Keratinocyte (primary cell): Measurements from ENCODE around the gene NLGN1. TPM values are rescaled to one million over a fixed set of nuclear protein-coding genes. Genes with fewer than 3 reads are reported as not detected.

ENCODE experiments used
- DNase-seq: peaks from one replicate; pipeline ENCODE4 v3.0.0-alpha.2; 2011; ENCODE audit warnings: low read depth, missing footprints, low spot score
- FAIRE-seq: peaks from 2 replicates; lab custom pipeline; 2011; peaks lifted over from hg19 to GRCh38; lab: Jason Lieb, UNC
- H2AFZ ChIP-seq: 2 replicates; pipeline ENCODE4 v1.6.0; 2012; ENCODE audit warnings: low read length, control low read depth, inconsistent platforms; ENCODE audit not compliant: control insufficient read depth
- H3K27ac ChIP-seq: 2 replicates; pipeline ENCODE4 v1.5.1; 2011; ENCODE audit warnings: low read length; ENCODE audit not compliant: control insufficient read depth, insufficient read depth
- H3K27me3 ChIP-seq: 3 replicates; pipeline ENCODE4 v1.6.0; 2011; ENCODE audit warnings: low read length; ENCODE audit not compliant: control insufficient read depth, insufficient read depth; ENCODE audit errors: extremely low read depth
- H3K36me3 ChIP-seq, 2 experiments: 2 replicates in 1 of 2; 3 replicates in 1 of 2; pipeline ENCODE4 v1.5.1; 2011; ENCODE audit warnings: low read length in 2 of 2, mild to moderate bottlenecking in 1 of 2; ENCODE audit not compliant: control insufficient read depth in 2 of 2, insufficient read depth in 2 of 2; ENCODE audit errors: extremely low read depth in 1 of 2
- H3K4me1 ChIP-seq: 3 replicates; pipeline ENCODE4 v1.5.1; 2011; ENCODE audit warnings: low read length; ENCODE audit not compliant: control insufficient read depth, insufficient read depth; ENCODE audit errors: extremely low read depth
- H3K4me2 ChIP-seq: 3 replicates; pipeline ENCODE4 v1.6.0; 2011; ENCODE audit warnings: low read depth, low read length; ENCODE audit not compliant: control insufficient read depth, insufficient read depth; ENCODE audit errors: extremely low read depth
- H3K4me3 ChIP-seq, 3 experiments: fragments of 200-600 bp in 1 of 3; sonication (generic) in 1 of 3; 2 replicates in 2 of 3; 3 replicates in 1 of 3; pipeline ENCODE4 v1.5.1; 2011 to 2016; ENCODE audit warnings: low read length in 3 of 3, mild to moderate bottlenecking in 3 of 3, control low read depth in 2 of 3, inconsistent platforms in 1 of 3, low read depth in 1 of 3, mixed read lengths in 1 of 3, mixed run types in 1 of 3, moderate library complexity in 1 of 3; ENCODE audit not compliant: control insufficient read depth in 2 of 3, insufficient read depth in 2 of 3; ENCODE audit errors: extremely low read depth in 1 of 3
- H3K79me2 ChIP-seq: 2 replicates; pipeline ENCODE4 v1.6.0; 2012; ENCODE audit warnings: low read length; ENCODE audit not compliant: control insufficient read depth, insufficient read depth
- H3K9ac ChIP-seq: 3 replicates; pipeline ENCODE4 v1.6.0; 2011; ENCODE audit warnings: low read length; ENCODE audit not compliant: control insufficient read depth, insufficient read depth; ENCODE audit errors: extremely low read depth
- H3K9me1 ChIP-seq: 3 replicates; pipeline ENCODE4 v1.6.0; 2011; ENCODE audit warnings: low read length; ENCODE audit not compliant: control insufficient read depth, insufficient read depth; ENCODE audit errors: extremely low read depth
- H3K9me3 ChIP-seq: 2 replicates; pipeline ENCODE4 v1.5.1; 2012; ENCODE audit warnings: low read depth, low read length; ENCODE audit not compliant: control insufficient read depth
- H4K20me1 ChIP-seq: 3 replicates; pipeline ENCODE4 v1.6.0; 2011; ENCODE audit warnings: low read length; ENCODE audit not compliant: control insufficient read depth, insufficient read depth; ENCODE audit errors: extremely low read depth
- CTCF ChIP-seq, 3 experiments: IDR thresholded peaks in 1 of 3; conservative IDR thresholded peaks in 1 of 3; optimal IDR thresholded peaks in 1 of 3; 2 replicates in 2 of 3; 3 replicates in 1 of 3; pipeline versions ENCODE3 to v1.5.1; 2011; ENCODE audit warnings: low read length in 3 of 3, mild to moderate bottlenecking in 3 of 3, moderate library complexity in 2 of 3, control low read depth in 1 of 3, inconsistent platforms in 1 of 3; ENCODE audit not compliant: insufficient read depth in 2 of 3; ENCODE audit errors: extremely low read depth in 1 of 3
- EZH2 ChIP-seq: IDR thresholded peaks from one replicate; pipeline ENCODE4 v1.6.1; 2012; ENCODE audit warnings: inconsistent platforms, mild to moderate bottlenecking, low read length, moderate library complexity
- dilution Hi-C: fragments of 300-500 bp; cut with MboI; formaldehyde crosslinking; loops from one replicate; pipeline ENCODE4 v1.7.0; 2020; ENCODE audit warnings: low sequenced_read_pairs; ENCODE audit not compliant: extremely low pct_ligation_motif_present
- polyA plus RNA-seq, 5 experiments: library from polyadenylated mRNA; depleted of rRNA in 3 of 5; stranded (reverse) in 3 of 5; stranded (forward) in 1 of 5; unstranded in 1 of 5; fragments of >200 nt; gene quantifications; 1 replicate in 1 of 5; 2 replicates in 3 of 5; 3 replicates in 1 of 5; pipeline versions ENCODE4 v1.2.1 to v1.2.3, GENCODE V29; 2011 to 2012; ENCODE audit warnings: missing spikeins in 2 of 5, low read depth in 1 of 5, low replicate concordance in 1 of 5

NLGN1 gene
- polyA plus RNA-seq, 1 donor (not counting 4 experiments of a cell fraction or from before 2014, with no cell fraction given) = not detected

- Histone ChIP-seq H3K4me1 (peaks cover 6% of the 10 kb centered on the region), H3K36me3 (no peaks in the 10 kb centered on the region), H4K20me1 (no peaks in the 10 kb centered on the region), H2AFZ (no peak overlapping the region), H3K79me2 (no peaks in the 10 kb centered on the region), H3K4me3 (no peak overlapping the region), H3K4me2 (no peak overlapping the region), H3K9ac (no peak overlapping the region), H3K9me1 (no peaks in the 10 kb centered on the region), H3K27me3 (no peaks in the 10 kb centered on the region), H3K27ac (no peak overlapping the region), H3K9me3 (no peaks in the 10 kb centered on the region)
- no peak for TF ChIP-seq EZH2
- TF ChIP-seq CTCF (optimal IDR thresholded peaks at IDR 0.05 in 1 of 3, IDR thresholded peaks at IDR 0.05 in 1 of 3, conservative IDR thresholded peaks at IDR 0.05 in 1 of 3; ENCODE audit: extremely low read depth in 1 of 3, insufficient read depth in 2 of 3, low read length in 3 of 3) = no peak
- FAIRE-seq (no peak), DNase-seq (no peak)
- dilution Hi-C loops = no loop called here
These were observed 346.9 kb downstream of the NLGN1 start for GRCh38 chr3:173744479-173744878.

- Histone ChIP-seq H3K36me3 (no peaks in the 10 kb centered on the region), H3K9me1 (no peaks in the 10 kb centered on the region), H3K9me3 (no peaks in the 10 kb centered on the region), H3K4me1 (peaks cover 6% of the 10 kb centered on the region), H3K27me3 (no peaks in the 10 kb centered on the region), H3K9ac (no peak overlapping the region), H3K79me2 (no peaks in the 10 kb centered on the region), H3K4me3 (no peak overlapping the region), H4K20me1 (no peaks in the 10 kb centered on the region), H2AFZ (no peak overlapping the region), H3K4me2 (no peak overlapping the region), H3K27ac (no peak overlapping the region)
- dilution Hi-C loops = no loop called here
- no peak for TF ChIP-seq CTCF (optimal IDR thresholded peaks at IDR 0.05 in 1 of 3, IDR thresholded peaks at IDR 0.05 in 1 of 3, conservative IDR thresholded peaks at IDR 0.05 in 1 of 3; ENCODE audit: extremely low read depth in 1 of 3, insufficient read depth in 2 of 3, low read length in 3 of 3)
- FAIRE-seq (no peak), DNase-seq (no peak)
These were observed 347.4 kb downstream of the NLGN1 start for GRCh38 chr3:173744895-173745294.
